Stimulated activated CD8-positive, alpha-beta memory T cell treated with anti-CD3 and anti-CD28 coated beads, Interleukin-12 subunit alpha, Interleukin-12 subunit beta, amount 100 ng/mL, for 24 hours (primary cell): ENCODE results near the gene COX6A1.
"Not testable (repeated sequence)": the region's sequence is repeated elsewhere in the genome, so short reads cannot be mapped to it uniquely, and the experiment has no call there.

Source experiments
- DNase-seq: peaks from one replicate; pipeline ENCODE4 v3.0.0-alpha.2; 2020; ENCODE audit errors: extremely low read depth

The COX6A1 gene

DNA sequence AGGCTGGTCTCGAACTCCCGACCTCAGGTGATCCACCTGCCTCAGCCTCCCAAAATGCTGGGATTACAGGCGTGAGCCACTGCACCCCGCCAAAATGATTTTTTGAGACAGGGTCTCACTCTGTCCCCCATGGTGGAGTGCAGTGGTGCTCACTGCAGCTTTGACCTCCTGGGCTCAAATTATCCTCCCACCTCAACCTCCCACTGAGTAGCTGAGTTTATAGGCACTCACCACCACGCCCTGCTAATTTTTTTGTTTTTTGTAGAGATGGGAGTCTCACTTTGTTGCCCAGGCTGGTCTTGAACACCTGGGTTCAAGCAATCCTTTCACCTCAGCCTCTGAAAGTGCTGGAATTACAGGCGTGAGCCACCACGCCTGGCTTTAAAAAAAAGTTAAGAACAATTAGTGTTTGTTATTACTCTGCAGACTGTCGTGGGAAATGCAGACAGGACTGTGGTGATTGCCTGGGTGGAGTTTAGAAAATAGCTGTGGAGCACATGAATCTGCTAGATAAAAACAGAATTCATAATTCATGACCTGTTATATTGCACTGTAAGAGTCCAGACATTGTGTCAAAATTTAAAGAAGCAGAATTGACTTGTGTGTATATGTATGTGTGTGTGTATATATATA, 9.2 kb upstream of the COX6A1 start:
- DNase-seq: no peak

DNA sequence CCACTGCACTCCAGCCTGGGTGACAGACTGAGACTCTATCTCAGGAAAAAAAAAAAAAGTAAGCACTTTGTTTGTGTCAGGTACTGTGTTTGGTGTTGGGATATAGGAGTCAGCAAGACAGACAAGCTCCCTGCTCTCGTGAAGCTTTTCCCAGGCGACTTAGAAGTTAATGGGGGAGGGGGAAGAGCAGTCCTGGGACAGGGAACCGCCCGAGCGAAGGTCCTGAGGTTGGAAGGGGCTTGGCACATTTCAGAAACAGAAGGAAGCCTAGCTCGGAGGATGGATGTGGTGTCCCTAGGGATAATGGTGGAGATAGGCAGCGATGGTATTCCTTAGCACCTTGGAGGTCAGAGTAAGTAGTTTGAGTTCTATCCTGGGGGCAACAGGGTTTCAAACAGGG, 8.5 kb upstream of the COX6A1 start:
- no peak for DNase-seq

GRCh38 chr12:120432772-120433525, 5.0 kb upstream of the COX6A1 start:
- no peak for DNase-seq

GRCh38 chr12:120438495-120439198, 734 bp downstream of the COX6A1 start:
- no peak for DNase-seq

- DNase-seq: peak; percentile 58
These were observed 1.8 kb downstream of the COX6A1 start for GRCh38 chr12:120439646-120440247.

DNA sequence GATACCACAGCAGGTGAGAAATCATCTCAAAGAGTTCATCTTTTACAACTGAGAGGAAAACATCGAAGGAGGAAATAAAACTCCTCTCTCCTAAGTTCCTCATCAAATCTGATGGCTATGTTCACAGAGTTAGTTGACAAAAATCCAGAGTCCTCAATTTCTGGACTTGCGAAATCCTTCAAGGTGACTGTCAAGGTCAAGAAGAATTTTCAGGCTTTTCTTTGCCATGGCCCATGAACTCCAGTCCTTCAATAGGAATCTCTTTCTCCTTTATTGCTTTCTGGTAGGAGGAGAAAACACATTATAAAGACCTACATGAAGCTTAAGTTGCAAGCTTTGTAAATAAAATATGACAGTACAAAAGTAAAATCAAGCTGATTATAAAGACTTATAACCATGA, 6.8 kb downstream of the COX6A1 start:
- no peak for DNase-seq

DNA sequence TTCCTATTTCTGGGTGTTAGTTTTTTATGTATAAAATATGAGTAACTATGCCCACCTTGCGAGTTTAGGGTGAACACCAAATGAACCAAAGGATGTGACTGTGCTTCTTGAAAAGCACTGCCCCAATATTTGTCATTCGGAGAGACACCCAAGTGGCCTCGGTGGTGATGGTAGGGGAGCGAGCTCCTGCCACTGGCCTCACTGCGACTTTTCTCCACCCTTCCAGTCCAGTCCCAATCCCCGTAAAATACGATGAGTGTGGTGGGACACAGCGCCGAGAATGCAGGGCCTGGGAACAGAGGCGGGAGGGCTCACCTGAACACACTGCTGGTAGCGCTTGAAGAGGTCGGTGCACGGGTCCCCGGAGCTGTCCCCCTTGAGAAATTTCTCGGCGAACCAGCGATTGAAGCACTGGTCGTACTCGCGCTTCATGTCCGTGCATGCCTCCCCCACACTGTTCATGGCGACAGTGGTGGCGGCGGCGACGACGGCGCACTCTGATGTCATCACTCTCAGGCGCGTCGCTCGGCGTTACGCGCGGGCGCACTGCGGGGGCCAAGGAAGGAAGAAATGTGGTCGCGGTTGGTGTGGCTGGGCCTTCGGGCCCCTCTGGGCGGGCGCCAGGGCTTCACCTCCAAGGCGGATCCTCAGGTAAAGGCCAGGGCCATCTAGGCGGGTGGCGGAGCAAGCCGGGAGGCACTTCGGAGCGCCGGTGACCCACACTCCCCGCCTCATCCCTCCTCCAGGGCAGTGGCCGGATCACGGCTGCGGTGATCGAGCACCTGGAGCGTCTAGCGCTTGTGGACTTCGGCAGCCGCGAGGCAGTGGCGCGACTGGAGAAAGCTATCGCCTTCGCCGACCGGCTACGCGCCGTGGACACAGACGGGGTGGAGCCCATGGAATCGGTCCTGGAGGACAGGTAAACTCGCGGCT, 8.3 kb downstream of the COX6A1 start, which contains the start of the genes GATC and TRIAP1:
Gene GATC (plus strand): TSS at position 534 of the 933 bp plus-strand sequence. CDS start 37 bp downstream, at position 571.
Gene TRIAP1 (minus strand): TSS at position 474 of the 933 bp plus-strand sequence. CDS start 12 bp downstream, at position 462.
- peak; percentile 77 for DNase-seq

- not testable (repeated sequence) for DNase-seq
These were observed 8.9 kb downstream of the COX6A1 start for GRCh38 chr12:120446844-120447178.

- no peak for DNase-seq
These were observed 10.1 kb downstream of the COX6A1 start for GRCh38 chr12:120447992-120448391.

GRCh38 chr12:120452524-120452923, 14.6 kb downstream of the COX6A1 start:
- not testable (repeated sequence) for DNase-seq

- no peak for DNase-seq
These were observed 15.3 kb downstream of the COX6A1 start for GRCh38 chr12:120453060-120453750.

DNA sequence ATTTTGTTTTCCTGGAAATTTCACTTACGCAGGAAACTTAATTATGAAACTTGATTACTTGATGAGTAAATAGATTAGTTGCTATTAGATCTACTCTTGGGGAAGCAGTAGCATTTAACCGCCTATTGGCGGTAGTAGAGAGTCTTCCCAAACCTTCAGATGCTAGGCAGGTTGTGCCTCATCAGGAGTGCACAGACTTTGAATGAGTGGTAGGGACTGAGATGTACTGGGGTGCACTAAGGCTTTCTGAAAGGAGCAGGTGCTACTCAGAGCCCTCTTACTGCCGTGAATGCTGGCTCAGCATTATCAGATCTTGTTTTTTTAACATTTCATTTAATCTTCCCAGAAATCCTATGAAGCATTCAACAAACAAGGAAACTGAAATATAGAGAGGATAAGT, 16.1 kb downstream of the COX6A1 start:
- no peak for DNase-seq

GRCh38 chr12:120455302-120455701, 17.4 kb downstream of the COX6A1 start:
- no peak for DNase-seq

- no peak for DNase-seq
These were observed 19.2 kb downstream of the COX6A1 start for GRCh38 chr12:120457133-120457532.

GRCh38 chr12:120460157-120460556, 22.2 kb downstream of the COX6A1 start:
- no peak for DNase-seq

- DNase-seq: no peak
These were observed 24.3 kb downstream of the COX6A1 start for GRCh38 chr12:120462099-120462640.

DNA sequence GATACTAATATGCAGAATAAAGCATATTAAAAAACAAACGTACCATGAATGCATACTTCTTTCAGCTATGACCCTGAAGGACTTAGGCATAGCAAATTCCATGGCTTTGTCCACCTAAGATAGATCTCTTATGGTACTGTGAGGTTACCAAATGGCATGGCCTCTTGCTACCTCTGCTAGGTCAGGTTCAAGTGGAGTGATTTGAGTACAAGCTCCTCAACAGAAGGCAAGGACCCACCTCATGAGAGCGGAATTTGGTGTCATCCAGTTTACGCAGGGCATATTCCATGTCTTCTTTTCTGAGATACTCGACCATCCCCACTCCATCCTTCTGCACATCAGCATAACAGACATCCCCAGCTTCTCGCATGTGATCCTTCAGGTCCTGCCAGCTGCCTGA, 25.8 kb downstream of the COX6A1 start:
- DNase-seq: no peak

DNA sequence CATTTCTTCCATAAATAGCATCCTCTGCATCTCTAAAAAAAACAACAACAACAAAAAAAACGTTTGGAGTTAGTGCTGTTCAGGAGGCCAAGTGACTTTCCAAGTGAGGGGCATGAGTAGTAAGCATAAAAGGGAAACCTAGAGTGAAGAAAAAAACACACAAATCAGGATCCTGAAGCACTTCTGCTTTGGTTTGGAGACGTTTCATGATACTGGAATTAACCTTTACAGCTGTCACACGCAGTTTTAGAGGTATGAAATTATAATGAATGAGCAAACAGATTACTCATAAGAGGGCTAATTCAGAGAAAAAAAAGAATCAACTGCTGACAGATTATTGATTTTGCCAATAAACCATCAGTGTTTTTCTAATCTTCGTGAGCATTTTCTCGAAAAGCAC, 27.8 kb downstream of the COX6A1 start:
- no peak for DNase-seq

DNA sequence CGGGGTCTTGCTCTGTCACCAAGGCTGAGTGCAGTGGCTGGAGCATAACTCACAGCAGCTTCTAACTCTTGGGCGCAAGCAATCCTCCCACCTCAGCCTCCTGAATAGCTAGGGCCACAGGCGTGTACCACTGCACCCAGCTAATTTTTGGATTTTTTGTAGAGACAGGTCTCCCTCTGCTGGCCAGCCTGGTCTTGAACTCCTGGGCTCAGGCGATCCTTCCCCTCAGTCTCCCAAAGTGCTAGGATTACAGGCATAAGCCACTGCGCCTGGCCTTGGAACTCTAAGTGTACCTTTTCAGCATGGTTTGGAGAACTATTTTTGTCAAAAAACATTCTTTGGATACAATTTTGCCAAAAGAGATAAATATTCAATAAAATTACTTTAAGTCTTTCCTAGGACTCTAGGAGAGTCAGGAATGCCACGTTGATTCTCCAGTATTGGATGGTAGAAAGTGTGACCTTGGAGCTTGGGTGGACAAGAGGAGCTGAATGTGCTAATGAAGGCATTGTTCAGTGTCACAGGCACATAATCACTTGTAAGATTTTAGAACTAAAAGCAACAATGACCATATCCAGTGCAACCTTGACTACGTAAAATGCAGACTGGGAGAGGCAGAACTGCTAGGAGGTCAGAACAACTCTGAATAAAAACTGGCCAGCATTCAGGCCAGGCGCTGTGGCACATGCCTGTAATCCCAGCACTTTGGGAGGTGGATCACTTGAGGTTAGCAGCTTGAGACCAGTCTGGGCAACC, 28.8 kb downstream of the COX6A1 start:
- no peak for DNase-seq

DNA sequence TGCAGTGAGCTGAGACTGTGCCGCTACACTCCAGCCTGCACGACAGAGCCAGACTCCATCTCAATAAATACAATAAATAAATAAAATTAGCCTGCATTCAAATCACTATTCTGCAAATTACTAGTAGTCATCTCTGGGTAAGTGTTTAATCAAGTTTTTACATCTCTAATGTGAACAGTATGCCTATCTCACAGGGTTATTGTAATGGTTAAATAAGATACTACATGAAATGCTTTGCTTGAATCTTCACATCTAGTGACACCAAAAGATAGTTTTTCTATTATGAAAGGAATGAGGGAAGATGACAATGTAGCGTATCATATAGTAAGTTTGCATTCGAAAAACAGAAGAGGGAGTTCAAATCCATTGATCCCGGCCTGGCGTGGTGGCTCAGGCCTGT, 29.5 kb downstream of the COX6A1 start:
- DNase-seq: no peak
